Heart left ventricle (tissue), 16 donors: ENCODE measurements around the gene SPI1. TPM values are rescaled to one million over a fixed set of nuclear protein-coding genes. Genes with fewer than 3 reads are reported as not detected.

Experiments
- ATAC-seq, 4 donors: fragments of 200-7000 bp; cut with Tn5 transposase; one replicate each; pipeline ENCODE4 v1.9.1; 2020 to 2022; ENCODE audit warnings: moderate library complexity in 4 of 4, mild to moderate bottlenecking in 3 of 4, moderate number of reproducible peaks in 1 of 4
- DNase-seq, 5 donors: peaks; one replicate each; pipeline ENCODE4 v3.0.0-alpha.2; 2020
- H3K27ac ChIP-seq, 12 donors: fragments of 200-600 bp; sonication (generic) in 4 of 12; one replicate each; pipeline versions ENCODE4 v1.5.0 to v1.8.0; 2016 to 2022; ENCODE audit warnings: mild to moderate bottlenecking in 2 of 12
- H3K27me3 ChIP-seq, 9 donors: fragments of 200-600 bp; sonication (generic) in 2 of 9; one replicate each; pipeline versions ENCODE4 v1.5.1 to v1.8.0; 2016 to 2022; ENCODE audit warnings: mild to moderate bottlenecking in 3 of 9
- H3K36me3 ChIP-seq, 9 donors: fragments of 200-600 bp; sonication (generic) in 2 of 9; one replicate each; pipeline versions ENCODE4 v1.5.0 to v1.8.0; 2018 to 2022; ENCODE audit warnings: mild to moderate bottlenecking in 2 of 9
- H3K4me1 ChIP-seq, 12 donors: fragments of 200-600 bp; sonication (generic) in 4 of 12; one replicate each; pipeline versions ENCODE4 v1.5.0 to v1.8.0; 2016 to 2022; ENCODE audit warnings: mild to moderate bottlenecking in 3 of 12
- H3K4me3 ChIP-seq, 12 donors: fragments of 200-600 bp; sonication (generic) in 4 of 12; one replicate each; pipeline versions ENCODE4 v1.5.0 to v1.8.0; 2017 to 2022; ENCODE audit warnings: mild to moderate bottlenecking in 9 of 12, moderate library complexity in 4 of 12
- H3K9me3 ChIP-seq, 12 donors: fragments of 200-600 bp; sonication (generic) in 4 of 12; one replicate each; pipeline versions ENCODE4 v1.5.0 to v1.8.0; 2016 to 2022; ENCODE audit warnings: mild to moderate bottlenecking in 1 of 12
- POLR2A ChIP-seq, 2 donors: fragments of 450-650 bp; IDR thresholded peaks; one replicate each; pipeline ENCODE4 v1.6.1; 2017; ENCODE audit warnings: antibody characterized with exemption in 2 of 2, mild to moderate bottlenecking in 2 of 2, moderate library complexity in 2 of 2
- WGBS, 4 donors: extraction: QIAGEN DNeasy Blood & Tissue Kit in 2 of 4; methylation state at CpG; one replicate each; pipeline versions ENCODE4 v1.1.5 to v1.1.7; 2013 to 2018; 5-methylcytosine and 5-hydroxymethylcytosine counted together
- intact Hi-C, 10 donors: fragments of 100-400 bp; cut with DNase I; formaldehyde crosslinking; loops; one replicate each; pipeline versions ENCODE4 v1.11.1 to v1.14.2; 2022
- polyA plus RNA-seq, 2 donors: library from polyadenylated mRNA; stranded (reverse); fragments of 200-250 nt; gene quantifications; one replicate each; pipeline ENCODE4 v1.2.3, GENCODE V29; 2013
- total RNA-seq, 9 donors: library from RNA; depleted of rRNA in 2 of 9; stranded (reverse); fragments of >200 nt in 2 of 9; fragmentation: NEBNext Ultra II Directional in 3 of 9; extraction: Animal tissue kit (Norgen Biotek cat#: 25700) in 3 of 9; gene quantifications; one replicate each; pipeline versions ENCODE4 v1.1.0 to v1.2.4, GENCODE V29; 2016 to 2023
- TF ChIP-seq, protein P1 (sequence below), 12 donors: fragments of 200-600 bp; sonication (generic) in 4 of 12; IDR thresholded peaks; one replicate each; pipeline versions ENCODE4 v1.5.0 to v1.8.0; 2018 to 2022; ENCODE audit warnings: antibody characterized with exemption in 12 of 12, mild to moderate bottlenecking in 5 of 12
- donor health status: ischemic (EF 13 %, LVEDD 7.1; RV severe dilation, severe dysfunction).
- donor health status: healthy with polysubstance abuse.
- donor health status: DM: no; HTN: yes; CAD: no.
- donor health status: DM: no; HTN: no; CAD: no.
- donor health status: ischemic (EF 25% LVEDD 6.9; RV normal size, moderate dysfunction).
- donor health status: ischemic (EF 25% LVEDD 5.7; RV mildly dilated, moderate dysfunction).
- donor health status: healthy.
- donor health status: DM: yes; HTN: yes; CAD: no.
- donor health status: ischemic (EF 35%, LVEDD 5.7; RV mildly dilated, moderate dysfunction).
- donor health status: nonischemic (EF 11% LVEDD 7.7; RV severe dilation, severe dysfunction).
- donor health status: DM: yes; HTN: yes; CAD: no.
- donor health status: PGD.
- donor health status: ischemic (EF 29% LVEDD 5.4; RV normal size, mild dysfunction).
- donor health status: nonischemic (EF 23%, LVEDD 6.1; RV moderate dilation, normal function).

The SPI1 gene
- total and polyA plus RNA-seq, 11 donors, result 2.8 to 78.9 (median 8.1) TPM

DNA sequence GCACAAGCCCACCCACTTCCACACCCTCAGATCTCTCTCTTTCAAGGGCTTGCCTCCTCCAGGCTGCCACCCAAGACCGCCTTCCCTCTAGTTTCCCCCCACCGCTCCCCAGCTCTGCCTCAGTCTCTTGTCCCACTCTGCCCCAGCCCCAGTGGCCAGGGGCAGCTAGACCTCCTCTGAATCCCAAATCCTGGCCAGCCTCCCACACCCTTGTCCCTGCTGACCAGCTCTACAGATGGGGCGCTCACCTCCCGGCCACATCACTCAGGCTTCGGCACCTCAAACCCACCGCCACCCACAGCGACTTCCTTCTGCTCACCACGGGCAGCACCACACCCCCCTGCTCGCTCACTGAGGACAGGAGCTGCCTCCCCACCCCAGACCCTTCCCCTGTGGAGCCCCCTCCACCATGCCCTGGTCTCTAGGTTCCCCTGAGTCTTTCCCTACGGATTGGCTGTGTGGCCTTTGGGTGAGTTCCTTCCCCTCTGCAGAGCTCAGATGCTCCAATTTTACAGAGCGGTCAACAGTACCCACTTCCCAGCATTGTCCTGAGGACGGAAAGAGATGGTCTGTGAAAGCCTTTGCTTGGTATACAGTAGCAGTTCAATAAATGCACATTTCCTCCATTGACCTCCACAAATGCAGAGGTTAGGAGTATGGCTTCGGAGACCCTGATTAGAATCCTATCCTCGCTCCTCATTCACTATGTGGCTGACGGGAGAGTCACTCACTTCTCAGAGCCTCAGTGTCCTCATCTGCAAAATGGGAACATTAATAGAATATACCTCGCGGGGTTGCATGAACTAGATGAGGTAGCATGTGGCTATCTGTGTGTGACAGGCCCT lies 11.5 kb upstream of the SPI1 start:
- Histone ChIP-seq H3K36me3 (no peaks in the 10 kb centered on the region), H3K4me1 (peaks cover 0 to 73% (median 7%) of the 10 kb centered on the region in 12 donors), H3K27ac (peak overlapping the region in 2 of 12 donors; percentile 22 to 97), H3K9me3 (no peaks in the 10 kb centered on the region), H3K4me3 (peak overlapping the region in 1 of 12 donors; percentile 17), H3K27me3 (no peaks in the 10 kb centered on the region)
- ATAC-seq (no peak), DNase-seq (peak in 1 of 5 donors; percentile 30)
- intact Hi-C loops, result loop anchor here in 1 of 10 donors (10.0 kb wide), 1 partner anchor 455 kb away; the partner anchor contains the start of gene NUP160
- TF ChIP-seq POLR2A (IDR thresholded peaks at IDR 0.05), result no peak
- TF ChIP-seq, protein P1, sequence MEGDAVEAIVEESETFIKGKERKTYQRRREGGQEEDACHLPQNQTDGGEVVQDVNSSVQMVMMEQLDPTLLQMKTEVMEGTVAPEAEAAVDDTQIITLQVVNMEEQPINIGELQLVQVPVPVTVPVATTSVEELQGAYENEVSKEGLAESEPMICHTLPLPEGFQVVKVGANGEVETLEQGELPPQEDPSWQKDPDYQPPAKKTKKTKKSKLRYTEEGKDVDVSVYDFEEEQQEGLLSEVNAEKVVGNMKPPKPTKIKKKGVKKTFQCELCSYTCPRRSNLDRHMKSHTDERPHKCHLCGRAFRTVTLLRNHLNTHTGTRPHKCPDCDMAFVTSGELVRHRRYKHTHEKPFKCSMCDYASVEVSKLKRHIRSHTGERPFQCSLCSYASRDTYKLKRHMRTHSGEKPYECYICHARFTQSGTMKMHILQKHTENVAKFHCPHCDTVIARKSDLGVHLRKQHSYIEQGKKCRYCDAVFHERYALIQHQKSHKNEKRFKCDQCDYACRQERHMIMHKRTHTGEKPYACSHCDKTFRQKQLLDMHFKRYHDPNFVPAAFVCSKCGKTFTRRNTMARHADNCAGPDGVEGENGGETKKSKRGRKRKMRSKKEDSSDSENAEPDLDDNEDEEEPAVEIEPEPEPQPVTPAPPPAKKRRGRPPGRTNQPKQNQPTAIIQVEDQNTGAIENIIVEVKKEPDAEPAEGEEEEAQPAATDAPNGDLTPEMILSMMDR (IDR thresholded peaks at IDR 0.05), result no peak
- 87 to 90% (median 89%) methylated on average over 17 of the region's 17 CpGs for WGBS, 4 donors

DNA sequence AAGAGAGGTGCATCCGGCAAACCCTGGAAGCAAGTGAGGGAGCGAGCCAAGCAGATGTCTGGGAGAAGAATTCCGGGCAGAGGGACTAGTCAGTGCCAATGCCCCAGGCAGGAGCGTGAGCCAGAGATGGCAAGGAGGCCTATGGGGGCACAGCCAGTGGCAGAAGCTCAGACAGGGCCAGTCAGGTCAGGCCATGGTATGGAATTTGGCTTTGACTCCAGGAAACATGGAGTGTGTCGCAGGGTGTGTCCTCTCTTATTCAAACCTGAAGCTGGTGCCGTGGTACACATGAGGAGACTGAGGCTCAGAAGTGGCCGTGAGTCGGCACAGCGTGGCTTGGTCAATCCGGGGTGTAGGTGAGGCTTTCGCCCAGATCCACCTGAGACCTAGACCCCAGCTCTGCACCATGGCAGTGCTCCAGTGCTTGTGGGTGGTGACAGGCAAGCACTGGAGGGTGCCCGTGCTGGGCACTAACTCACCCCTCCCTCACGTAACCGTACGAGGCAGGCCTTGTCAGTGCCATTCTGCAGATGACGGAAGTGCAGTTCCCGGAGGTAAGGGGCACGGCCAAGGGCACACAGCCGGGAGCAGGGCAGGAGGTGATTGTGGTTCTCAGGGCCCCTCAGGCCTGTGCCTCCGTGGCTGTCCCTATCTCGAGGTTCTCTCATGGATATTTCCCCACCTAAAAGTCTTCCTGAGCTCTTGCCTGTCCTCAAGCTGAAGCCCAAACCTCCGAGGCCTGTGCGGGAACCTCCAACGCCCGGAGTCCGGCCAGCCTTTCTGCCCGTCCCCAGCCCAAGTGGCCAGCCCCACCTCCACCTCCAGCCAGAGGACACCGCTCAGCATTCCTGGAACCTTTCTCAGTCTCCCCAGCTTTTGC lies 10.6 kb upstream of the SPI1 start:
- TF ChIP-seq POLR2A (IDR thresholded peaks at IDR 0.05), result no peak
- TF ChIP-seq, protein P1 (IDR thresholded peaks at IDR 0.05), result no peak
- DNase-seq (no peak), ATAC-seq (no peak)
- H3K4me3 ChIP-seq, result peak overlapping the region in 1 of 12 donors; percentile 17
- peaks cover 0 to 66% (median 0%) of the 10 kb centered on the region in 12 donors for H3K4me1 ChIP-seq
- 88 to 93% (median 92%) methylated on average over 26 to 28 of the region's 28 CpGs for WGBS, 4 donors
- intact Hi-C loops, result no loop called here
- H3K27ac ChIP-seq, result peak overlapping the region in 2 of 12 donors; percentile 22 to 97
- no peaks in the 10 kb centered on the region for H3K36me3 ChIP-seq
- no peaks in the 10 kb centered on the region for H3K9me3 ChIP-seq
- H3K27me3 ChIP-seq, result no peaks in the 10 kb centered on the region

DNA sequence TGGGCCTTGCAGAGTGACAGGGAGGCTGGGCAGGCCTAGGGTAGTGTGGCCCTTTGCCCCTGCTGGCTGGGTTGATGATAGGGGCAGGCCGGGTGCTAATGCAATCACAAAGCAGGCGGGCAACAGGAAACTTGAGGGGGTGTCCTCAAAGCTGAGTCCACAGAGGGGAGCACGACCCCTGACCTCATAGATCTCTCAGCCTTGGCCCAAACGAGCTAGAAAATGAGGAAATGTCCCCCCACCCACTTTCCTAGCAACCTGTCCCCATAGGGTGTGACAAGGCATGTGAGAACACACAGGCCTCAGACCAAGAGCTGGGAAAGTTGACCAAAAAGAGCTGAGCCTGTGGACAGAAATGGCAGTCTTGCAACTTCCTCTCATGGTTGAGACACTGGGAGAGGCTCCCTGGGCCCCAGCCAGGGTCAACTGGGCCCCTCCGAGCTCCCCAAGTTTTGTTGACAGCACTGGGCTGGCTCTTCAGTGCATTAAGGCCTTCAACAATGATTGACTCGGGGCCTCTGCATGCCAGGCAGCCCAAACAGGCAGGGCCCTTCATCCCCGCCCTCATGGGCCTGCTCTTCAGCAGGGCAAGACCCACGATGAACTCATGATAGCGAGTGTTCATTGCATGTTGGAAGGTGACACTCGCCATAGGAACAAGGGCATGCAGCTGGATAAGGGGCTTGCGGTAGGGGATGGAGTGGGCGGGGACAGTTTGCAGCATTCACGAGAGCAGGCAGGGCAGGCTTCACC lies 9.8 kb upstream of the SPI1 start:
- WGBS, 4 donors, result 77 to 83% (median 79%) methylated on average over 12 to 13 of the region's 13 CpGs
- H3K9me3 ChIP-seq, result no peaks in the 10 kb centered on the region
- H3K27me3 ChIP-seq, result no peaks in the 10 kb centered on the region
- peaks cover 0 to 65% (median 0%) of the 10 kb centered on the region in 12 donors for H3K4me1 ChIP-seq
- H3K27ac ChIP-seq, result peak overlapping the region in 1 of 12 donors; percentile 97
- intact Hi-C loops, result no loop called here
- H3K36me3 ChIP-seq, result no peaks in the 10 kb centered on the region
- DNase-seq, result no peak
- no peak for TF ChIP-seq POLR2A (IDR thresholded peaks at IDR 0.05)
- TF ChIP-seq, protein P1 (IDR thresholded peaks at IDR 0.05), result no peak
- H3K4me3 ChIP-seq, result no peak overlapping the region
- ATAC-seq, result peak in 2 of 4 donors; percentile 19 to 46
